IPS DF 6.9 (cell line): ENCODE measurements around the gene MKS1.

Experiments
- DNase-seq: peaks from one replicate; pipeline ENCODE4 v3.0.0-alpha.2; 2013; ENCODE audit warnings: low read depth, low spot score
- H3K27ac ChIP-seq: one replicate; pipeline ENCODE4 v1.5.1; 2013; ENCODE audit warnings: low read length, control low read depth
- H3K27me3 ChIP-seq: 2 replicates; pipeline ENCODE4 v1.6.1; 2013; ENCODE audit warnings: mild to moderate bottlenecking, low read length; ENCODE audit not compliant: control insufficient read depth, insufficient read depth
- H3K36me3 ChIP-seq: 2 replicates; pipeline ENCODE4 v1.6.1; 2013; ENCODE audit warnings: low read length; ENCODE audit not compliant: control insufficient read depth, insufficient read depth
- H3K4me1 ChIP-seq: 2 replicates; pipeline ENCODE4 v1.6.1; 2013; ENCODE audit warnings: low read length; ENCODE audit not compliant: control insufficient read depth, insufficient read depth
- H3K4me3 ChIP-seq: 2 replicates; pipeline ENCODE4 v1.5.1; 2013; ENCODE audit warnings: mild to moderate bottlenecking, low read length
- H3K9me3 ChIP-seq: 2 replicates; pipeline ENCODE4 v1.6.1; 2013; ENCODE audit warnings: low read length, inconsistent platforms; ENCODE audit not compliant: control insufficient read depth, insufficient read depth
- WGBS: extraction: QIAGEN DNeasy Blood & Tissue Kit; methylation state at CpG from one replicate; pipeline ENCODE4 v1.1.7; 2013; ENCODE audit warnings: mixed read lengths, missing lambda C conversion rate; ENCODE audit not compliant: insufficient read length, insufficient coverage; 5-methylcytosine and 5-hydroxymethylcytosine counted together

MKS1 gene

GRCh38 chr17:58204796-58205195 is 14.3 kb downstream of the MKS1 start:
- H3K4me3 ChIP-seq: no peak overlapping the region
- no peak for DNase-seq
- H3K36me3 ChIP-seq: 0 out of 2 replicates have a peak, but pooled peaks cover 3% of the 10 kb centered on the region
- no peaks in the 10 kb centered on the region for H3K9me3 ChIP-seq
- WGBS: no CpG with 5 or more reads among the region's 5 CpGs
- H3K4me1 ChIP-seq: no peaks in the 10 kb centered on the region
- no peak overlapping the region for H3K27ac ChIP-seq
- H3K27me3 ChIP-seq: no peaks in the 10 kb centered on the region

- H3K4me1 ChIP-seq: no peaks in the 10 kb centered on the region
- H3K36me3 ChIP-seq: no peaks in the 10 kb centered on the region
- no CpG with 5 or more reads among the region's 7 CpGs for WGBS
- DNase-seq: no peak
- H3K27me3 ChIP-seq: no peaks in the 10 kb centered on the region
- no peak overlapping the region for H3K4me3 ChIP-seq
- no peak overlapping the region for H3K27ac ChIP-seq
- H3K9me3 ChIP-seq: no peaks in the 10 kb centered on the region
These were observed 16.2 kb downstream of the MKS1 start for GRCh38 chr17:58202859-58203258.

GRCh38 chr17:58200024-58200633 is 18.9 kb downstream of the MKS1 start:
- Histone ChIP-seq H3K4me3 (no peak overlapping the region), H3K4me1 (no peaks in the 10 kb centered on the region), H3K27me3 (no peaks in the 10 kb centered on the region), H3K9me3 (no peaks in the 10 kb centered on the region), H3K27ac (no peak overlapping the region), H3K36me3 (no peaks in the 10 kb centered on the region)
- DNase-seq: peak; percentile 43
- WGBS: no CpG with 5 or more reads among the region's 14 CpGs

DNA sequence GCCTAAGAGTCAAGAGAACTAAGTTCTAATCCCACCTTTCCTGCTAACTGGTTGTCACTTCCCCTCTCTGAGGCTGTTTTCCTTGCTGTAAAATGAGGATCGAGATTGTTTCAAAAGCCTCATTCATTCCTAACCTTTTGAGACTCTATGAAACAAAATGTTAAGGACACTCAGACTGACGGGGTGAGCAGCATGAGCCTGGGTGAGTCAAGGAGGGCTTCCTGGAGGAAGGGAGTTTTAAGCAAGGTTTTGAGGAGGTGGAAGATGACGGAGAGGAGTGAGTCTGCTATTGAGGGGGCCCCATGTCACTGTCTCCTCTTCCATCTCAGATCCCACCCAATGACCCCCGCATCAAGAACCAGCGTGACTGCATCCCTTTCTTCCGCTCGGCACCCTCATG is 22.4 kb downstream of the MKS1 start:
- no peak for DNase-seq
- no peak overlapping the region for H3K27ac ChIP-seq
- H3K4me1 ChIP-seq: no peaks in the 10 kb centered on the region
- H3K36me3 ChIP-seq: no peaks in the 10 kb centered on the region; the same call in 1 of the 2 replicates
- H3K9me3 ChIP-seq: no peaks in the 10 kb centered on the region
- WGBS: no CpG with 5 or more reads among the region's 7 CpGs
- H3K4me3 ChIP-seq: no peak overlapping the region
- H3K27me3 ChIP-seq: no peaks in the 10 kb centered on the region

GRCh38 chr17:58195518-58196123 is 23.4 kb downstream of the MKS1 start:
- Histone ChIP-seq H3K36me3 (no peaks in the 10 kb centered on the region; the same call in 1 of the 2 replicates), H3K4me1 (no peaks in the 10 kb centered on the region), H3K27ac (no peak overlapping the region), H3K9me3 (no peaks in the 10 kb centered on the region), H3K4me3 (no peak overlapping the region), H3K27me3 (no peaks in the 10 kb centered on the region)
- DNase-seq: no peak
- 97% methylated on average over 1 of the region's 5 CpGs for WGBS

- Histone ChIP-seq H3K4me1 (no peaks in the 10 kb centered on the region), H3K27me3 (no peaks in the 10 kb centered on the region), H3K4me3 (no peak overlapping the region), H3K9me3 (no peaks in the 10 kb centered on the region), H3K27ac (no peak overlapping the region), H3K36me3 (no peaks in the 10 kb centered on the region; the same call in 1 of the 2 replicates)
- WGBS: no CpG with 5 or more reads among the region's 18 CpGs
- no peak for DNase-seq
These were observed 25.3 kb downstream of the MKS1 start for GRCh38 chr17:58193641-58194255.

DNA sequence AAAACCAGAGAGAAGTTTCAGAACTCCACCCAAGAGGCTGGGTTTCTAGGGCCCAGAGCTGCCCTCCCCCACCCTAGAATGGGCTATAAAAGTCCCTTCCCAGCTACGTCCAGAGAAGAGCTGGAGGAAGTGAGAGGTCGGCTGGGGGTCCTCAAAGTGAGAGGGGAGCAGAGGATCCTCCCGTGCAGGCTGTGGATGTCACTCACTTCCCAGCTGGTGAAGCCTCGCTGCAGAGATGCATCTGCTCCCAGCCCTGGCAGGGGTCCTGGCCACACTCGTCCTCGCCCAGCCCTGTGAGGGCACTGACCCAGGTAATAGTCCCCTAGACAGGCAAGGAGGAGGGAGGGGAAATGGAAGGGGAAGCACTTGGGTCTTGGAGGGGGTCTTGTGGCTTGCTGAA is 26.4 kb downstream of the MKS1 start, which contains the start of gene EPX:
TSS of gene EPX (plus strand) at position 115 of the 400 bp plus-strand sequence. CDS start at position 236, 121 bp downstream.
- WGBS: no CpG with 5 or more reads among the region's 6 CpGs
- no peak for DNase-seq
- Histone ChIP-seq H3K27me3 (no peaks in the 10 kb centered on the region), H3K9me3 (no peaks in the 10 kb centered on the region), H3K27ac (no peak within 1 kb of the TSS), H3K4me3 (no peak within 1 kb of the TSS), H3K36me3 (no peaks in the 10 kb centered on the region; the same call in 1 of the 2 replicates), H3K4me1 (no peaks in the 10 kb centered on the region)

GRCh38 chr17:58191241-58191896 is 27.7 kb downstream of the MKS1 start:
- no peak overlapping the region for H3K4me3 ChIP-seq
- DNase-seq: no peak
- H3K27me3 ChIP-seq: no peaks in the 10 kb centered on the region
- H3K36me3 ChIP-seq: no peaks in the 10 kb centered on the region; the same call in 1 of the 2 replicates
- no CpG with 5 or more reads among the region's 14 CpGs for WGBS
- H3K9me3 ChIP-seq: no peaks in the 10 kb centered on the region
- no peaks in the 10 kb centered on the region for H3K4me1 ChIP-seq
- no peak overlapping the region for H3K27ac ChIP-seq

DNA sequence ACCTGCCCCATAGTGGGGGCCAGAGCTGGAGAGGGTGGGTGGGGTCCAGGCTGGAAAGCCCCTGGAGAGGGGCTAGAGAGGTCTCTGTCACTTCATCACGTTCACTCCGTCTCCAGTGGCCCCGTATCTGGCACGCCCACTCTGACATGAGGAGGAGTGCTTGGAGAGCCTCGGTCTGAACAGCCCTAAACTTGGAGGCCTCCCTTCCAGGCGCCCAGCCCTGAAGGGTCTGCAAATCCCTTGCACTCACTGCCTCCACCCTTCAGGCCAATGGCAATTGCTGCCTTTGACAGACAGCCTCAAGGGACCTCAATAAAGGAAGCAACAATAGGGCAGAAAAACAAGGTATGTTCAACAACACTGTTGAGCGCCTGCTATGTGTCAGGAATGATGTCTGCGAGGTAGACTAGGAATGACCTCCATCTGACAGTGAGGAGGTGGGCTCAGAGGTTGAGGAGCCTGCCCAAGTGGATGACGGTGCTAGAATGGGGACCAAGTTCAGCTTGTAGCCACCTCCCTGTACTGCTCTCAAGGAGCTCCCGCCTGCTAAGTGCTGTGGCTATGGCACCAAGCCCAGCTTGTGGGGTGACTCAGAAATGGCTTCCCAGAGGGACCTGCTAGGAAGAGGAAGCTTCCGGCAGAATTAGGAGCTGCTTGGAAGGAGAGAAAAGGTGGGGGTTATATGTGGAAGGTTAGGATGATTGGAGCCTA is 29.5 kb downstream of the MKS1 start:
- DNase-seq: no peak
- no peak overlapping the region for H3K27ac ChIP-seq
- H3K4me1 ChIP-seq: no peaks in the 10 kb centered on the region
- H3K9me3 ChIP-seq: no peaks in the 10 kb centered on the region
- H3K27me3 ChIP-seq: no peaks in the 10 kb centered on the region
- H3K36me3 ChIP-seq: no peaks in the 10 kb centered on the region; the same call in 1 of the 2 replicates
- H3K4me3 ChIP-seq: no peak overlapping the region
- no CpG with 5 or more reads among the region's 11 CpGs for WGBS

GRCh38 chr17:58187675-58188074 is 31.4 kb downstream of the MKS1 start:
- H3K4me1 ChIP-seq: no peaks in the 10 kb centered on the region
- H3K36me3 ChIP-seq: no peaks in the 10 kb centered on the region
- WGBS: no CpG with 5 or more reads among the region's 7 CpGs
- H3K27ac ChIP-seq: no peak overlapping the region
- no peaks in the 10 kb centered on the region for H3K9me3 ChIP-seq
- DNase-seq: no peak
- H3K27me3 ChIP-seq: no peaks in the 10 kb centered on the region
- no peak overlapping the region for H3K4me3 ChIP-seq
